Endothelial cell (in vitro differentiated cells): ENCODE results near the gene UBTD1. TPM values are rescaled to one million over a fixed set of nuclear protein-coding genes. Genes with fewer than 3 reads are reported as not detected.

Source experiments
- DNase-seq: peaks from one replicate; pipeline ENCODE4 v3.0.0; 2021; ENCODE audit warnings: low spot score
- H3K27ac Mint-ChIP-seq: one replicate; pipeline ENCODE4 v1.8.0; 2021; ENCODE audit warnings: mixed read lengths, inconsistent platforms; ENCODE audit not compliant: unreplicated experiment
- H3K27me3 Mint-ChIP-seq: one replicate; pipeline ENCODE4 v1.8.0; 2021; ENCODE audit warnings: mild to moderate bottlenecking, moderate library complexity, mixed read lengths, inconsistent platforms; ENCODE audit not compliant: unreplicated experiment
- H3K36me3 Mint-ChIP-seq: one replicate; pipeline ENCODE4 v1.8.0; 2021; ENCODE audit warnings: mild to moderate bottlenecking, low read depth, mixed read lengths, inconsistent platforms; ENCODE audit not compliant: unreplicated experiment
- H3K4me1 Mint-ChIP-seq: one replicate; pipeline ENCODE4 v1.8.0; 2021; ENCODE audit warnings: mild to moderate bottlenecking, mixed read lengths, inconsistent platforms; ENCODE audit not compliant: unreplicated experiment
- H3K4me3 Mint-ChIP-seq: one replicate; pipeline ENCODE4 v1.8.0; 2021; ENCODE audit warnings: mild to moderate bottlenecking, mixed read lengths, inconsistent platforms; ENCODE audit not compliant: unreplicated experiment
- H3K9me3 Mint-ChIP-seq: one replicate; pipeline ENCODE4 v1.8.0; 2021; ENCODE audit warnings: mixed read lengths, inconsistent platforms; ENCODE audit not compliant: unreplicated experiment
- CTCF ChIP-seq: fragments of 200-600 bp; sonication (generic); IDR thresholded peaks from one replicate; pipeline ENCODE4 v1.5.0; 2021; ENCODE audit warnings: antibody characterized with exemption; ENCODE audit not compliant: unreplicated experiment
- total RNA-seq: library from RNA; stranded (reverse); fragmentation: NEBNext Ultra II Directional; extraction: Animal tissue kit (Norgen Biotek cat#: 25700); gene quantifications from one replicate; pipeline ENCODE4 v1.2.1, GENCODE V29; 2021; ENCODE audit not compliant: unreplicated experiment

The UBTD1 gene
- total RNA-seq, 1 donor from 2014 or later, result 78.0 TPM

GRCh38 chr10:97618285-97618684 lies 119.6 kb downstream of the UBTD1 start:
- no peak for DNase-seq

GRCh38 chr10:97618733-97619132 lies 120.0 kb downstream of the UBTD1 start:
- no peak for DNase-seq
- Mint-ChIP-seq H3K4me3 (no peak overlapping the region), H3K27me3 (no peaks in the 10 kb centered on the region), H3K9me3 (no peaks in the 10 kb centered on the region), H3K27ac (no peak overlapping the region), H3K36me3 (peaks cover 4% of the 10 kb centered on the region), H3K4me1 (no peaks in the 10 kb centered on the region)
- no peak for TF ChIP-seq CTCF

More at GRCh38 chr10:97618285-97618684, 119.6 kb downstream of the UBTD1 start:
- H3K4me3 Mint-ChIP-seq, result no peak overlapping the region
- peaks cover 4% of the 10 kb centered on the region for H3K36me3 Mint-ChIP-seq
- H3K27me3 Mint-ChIP-seq, result no peaks in the 10 kb centered on the region
- no peak overlapping the region for H3K27ac Mint-ChIP-seq
- H3K4me1 Mint-ChIP-seq, result no peaks in the 10 kb centered on the region
- no peak for TF ChIP-seq CTCF
- H3K9me3 Mint-ChIP-seq, result no peaks in the 10 kb centered on the region

Other genes with a start within 250 kb of the UBTD1 start
- 19.8 TPM for gene ARHGAP19, start 206.3 kb upstream of the UBTD1 start, total RNA-seq
- gene FRAT1, start 179.7 kb upstream of the UBTD1 start, total RNA-seq, result 8.0 TPM
- 25.6 TPM for gene FRAT2, start 164.2 kb upstream of the UBTD1 start, total RNA-seq
- 19.5 TPM for gene RRP12, start 97.6 kb upstream of the UBTD1 start, total RNA-seq
- gene PGAM1, start 72.7 kb upstream of the UBTD1 start, total RNA-seq, result 291 TPM
- 36.0 TPM for gene EXOSC1, start 52.9 kb upstream of the UBTD1 start, total RNA-seq
- 45.0 TPM for gene ZDHHC16, start 52.7 kb upstream of the UBTD1 start, total RNA-seq
- 127 TPM for gene MMS19, start 502 bp upstream of the UBTD1 start, total RNA-seq
- gene ANKRD2, start 73.9 kb downstream of the UBTD1 start, total RNA-seq, result 0.33 TPM
- 0.85 TPM for gene HOGA1, start 85.5 kb downstream of the UBTD1 start, total RNA-seq
- not detected for gene C10orf62, start 90.8 kb downstream of the UBTD1 start, total RNA-seq
- 10.9 TPM for gene MORN4, start 134.6 kb downstream of the UBTD1 start, total RNA-seq
- 35.4 TPM for gene PI4K2A, start 141.7 kb downstream of the UBTD1 start, total RNA-seq
- gene AVPI1, start 188.3 kb downstream of the UBTD1 start, total RNA-seq, result 0.67 TPM
- 21.0 TPM for gene MARVELD1, start 214.8 kb downstream of the UBTD1 start, total RNA-seq
- gene ZFYVE27, start 238.2 kb downstream of the UBTD1 start, total RNA-seq, result 19.2 TPM